GM12878 (cell line): ENCODE results near the gene MSL1. TPM values are rescaled to one million over a fixed set of nuclear protein-coding genes. Genes with fewer than 3 reads are reported as not detected.

ENCODE experiments used
- ATAC-seq: fragments of 200-7000 bp; cut with Tn5 transposase; 3 replicates; pipeline ENCODE4 v1.9.1; 2020; ENCODE audit warnings: mild to moderate bottlenecking, moderate library complexity
- BruUV-seq: library from RNA; stranded (reverse); fragments of 400-500 nt; replicated peaks from 2 replicates; lab custom pipeline; 2021; lab: Mats Ljungman, UMichigan
- CTCF ChIA-PET: fragments of 300-600 bp; sonication (Branson Sonifier 250); formaldehyde crosslinking; extraction: SDS; loops from one replicate; lab custom pipeline; 2021; ENCODE audit warnings: inconsistent platforms; lab: Yijun Ruan, JAX
- POLR2A ChIA-PET: fragments of 350-600 bp; formaldehyde crosslinking; extraction: SDS; loops from one replicate; lab custom pipeline; 2021; ENCODE audit warnings: inconsistent platforms; lab: Charles Lee
- RAD21 ChIA-PET: fragments of 300-600 bp; sonication (Branson Sonifier 250); formaldehyde crosslinking; loops from one replicate; lab custom pipeline; 2023; ENCODE audit warnings: antibody characterized with exemption; ENCODE audit not compliant: unreplicated experiment; lab: Charles Lee
- SMC1A ChIA-PET: fragments of 300-600 bp; sonication (Branson Sonifier 250); formaldehyde crosslinking; loops from one replicate; lab custom pipeline; 2023; ENCODE audit not compliant: unreplicated experiment, uncharacterized antibody; lab: Charles Lee
- DNase-seq: peaks from one replicate; pipeline ENCODE4 v3.0.0-alpha.2; 2011; ENCODE audit warnings: low read depth, low spot score
- FAIRE-seq: peaks from 3 replicates; lab custom pipeline; 2011; peaks lifted over from hg19 to GRCh38; lab: Jason Lieb, UNC
- H2AFZ ChIP-seq: 2 replicates; pipeline ENCODE4 v1.6.0; 2011; ENCODE audit warnings: low read depth, low read length, control low read depth; ENCODE audit not compliant: control insufficient read depth
- H3K27ac ChIP-seq: 2 replicates; pipeline ENCODE4 v1.5.1; 2011; ENCODE audit warnings: control low read depth; ENCODE audit not compliant: control insufficient read depth, insufficient read depth
- H3K27me3 ChIP-seq, 2 experiments: replicated peaks in 1 of 2; 2 replicates each; pipeline versions ENCODE4 v1.6.0 to v1.6.1; 2011; ENCODE audit warnings: low read length in 1 of 2; ENCODE audit not compliant: control insufficient read depth in 2 of 2, insufficient read depth in 2 of 2
- H3K36me3 ChIP-seq, 2 experiments: 2 replicates each; pipeline ENCODE4 v1.5.1; 2011; ENCODE audit warnings: low read length in 1 of 2; ENCODE audit not compliant: control insufficient read depth in 2 of 2, insufficient read depth in 2 of 2
- H3K4me1 ChIP-seq: 2 replicates; pipeline ENCODE4 v1.6.1; 2011; ENCODE audit warnings: mild to moderate bottlenecking, low read length, moderate library complexity, mixed read lengths; ENCODE audit not compliant: control insufficient read depth, insufficient read depth
- H3K4me2 ChIP-seq: 2 replicates; pipeline ENCODE4 v1.6.0; 2011; ENCODE audit warnings: control low read depth; ENCODE audit not compliant: control insufficient read depth, insufficient read depth
- H3K4me3 ChIP-seq: fragments of 200-600 bp; sonication (generic); 2 replicates; pipeline ENCODE4 v1.5.1; 2016
- H3K79me2 ChIP-seq: 2 replicates; pipeline ENCODE4 v1.6.0; 2011; ENCODE audit warnings: low read length; ENCODE audit not compliant: control insufficient read depth, insufficient read depth
- H3K9ac ChIP-seq: 2 replicates; pipeline ENCODE4 v1.8.0; 2011; ENCODE audit warnings: low read length, control low read depth, mixed read lengths; ENCODE audit not compliant: control insufficient read depth, insufficient read depth
- H3K9me3 ChIP-seq: replicated peaks from 3 replicates; pipeline ENCODE4 v1.5.1; 2011; ENCODE audit warnings: mild to moderate bottlenecking, low read length; ENCODE audit not compliant: control insufficient read depth, insufficient read depth
- H4K20me1 ChIP-seq: 2 replicates; pipeline ENCODE4 v1.6.0; 2011; ENCODE audit not compliant: control insufficient read depth, insufficient read depth
- CBX5 ChIP-seq: sonication (generic); IDR thresholded peaks from 2 replicates; pipeline ENCODE4 v1.6.1; 2016; ENCODE audit warnings: low read depth, moderate library complexity, mild to moderate bottlenecking, inconsistent platforms
- EGR1 ChIP-seq, 2 experiments: IDR thresholded peaks; 1 replicate in 1 of 2; 2 replicates in 1 of 2; pipeline ENCODE4 v1.6.1; 2011 to 2012; ENCODE audit warnings: low read depth in 2 of 2, low read length in 2 of 2, borderline replicate concordance in 1 of 2, mild to moderate bottlenecking in 1 of 2, moderate library complexity in 1 of 2
- GATAD2B ChIP-seq: fragments of 450-650 bp; conservative IDR thresholded peaks from 2 replicates; pipeline ENCODE4 v1.6.1; 2017; ENCODE audit warnings: low read depth, mild to moderate bottlenecking, moderate library complexity
- MTA2 ChIP-seq: fragments of 450-650 bp; IDR thresholded peaks from 2 replicates; pipeline ENCODE4 v1.6.1; 2016; ENCODE audit warnings: low read depth, mild to moderate bottlenecking, moderate library complexity
- NFYB ChIP-seq: IDR thresholded peaks from 2 replicates; pipeline ENCODE4 v1.6.1; 2011; ENCODE audit warnings: low read depth, mild to moderate bottlenecking, low read length, improper control_type of control experiment, moderate library complexity; ENCODE audit not compliant: insufficient read depth
- POLR2AphosphoS2 ChIP-seq: IDR thresholded peaks from 2 replicates; pipeline ENCODE4 v1.6.1; 2011; ENCODE audit warnings: low read depth, mild to moderate bottlenecking, low read length, improper control_type of control experiment, moderate library complexity
- RFX5 ChIP-seq: IDR thresholded peaks from 2 replicates; pipeline ENCODE4 v1.6.1; 2011; ENCODE audit warnings: low read depth, low read length, improper control_type of control experiment
- SPI1 ChIP-seq: IDR thresholded peaks from 2 replicates; pipeline ENCODE4 v1.6.1; 2011; ENCODE audit warnings: low read depth, mild to moderate bottlenecking, low read length, moderate library complexity, borderline replicate concordance; ENCODE audit not compliant: insufficient read depth
- TAF1 ChIP-seq: IDR thresholded peaks from 2 replicates; pipeline ENCODE4 v1.6.1; 2011; ENCODE audit warnings: mild to moderate bottlenecking, low read depth, low read length, borderline replicate concordance
- ZBTB33 ChIP-seq: fragments of 450-650 bp; IDR thresholded peaks from 2 replicates; pipeline ENCODE4 v1.6.1; 2017; ENCODE audit warnings: mild to moderate bottlenecking
- ZZZ3 ChIP-seq: IDR thresholded peaks from 2 replicates; pipeline ENCODE4 v1.6.1; 2011; ENCODE audit warnings: low read depth; ENCODE audit not compliant: control insufficient read depth, insufficient read length
- WGBS: methylation state at CpG from one replicate; pipeline ENCODE4 v1.1.6; 2016; ENCODE audit warnings: low lambda C conversion rate; ENCODE audit not compliant: insufficient replicate concordance, insufficient coverage; ENCODE audit errors: missing lambda C conversion rate; 5-methylcytosine and 5-hydroxymethylcytosine counted together
- in situ Hi-C: fragments of 300-500 bp; cut with MboI; formaldehyde crosslinking; loops from 9 replicates; pipeline ENCODE4 v1.14.3; 2018; ENCODE audit warnings: mixed read lengths
- intact Hi-C: fragments of 100-400 bp; cut with micrococcal nuclease; formaldehyde crosslinking; loops from one replicate; pipeline ENCODE4 v1.14.2; 2022; ENCODE audit not compliant: unreplicated experiment
- polyA plus RNA-seq, 11 experiments: library from polyadenylated mRNA; depleted of rRNA in 4 of 11; unstranded in 6 of 11; stranded (reverse) in 5 of 11; fragments of >200 nt; fragmentation: Nextera tagmentation in 4 of 11; fragmentation: Illumina TruSeq in 1 of 11; extraction: Ambion mirVana in 4 of 11; extraction: Trizol in 1 of 11; gene quantifications; 1 replicate in 1 of 11; 2 replicates in 10 of 11; pipeline versions ENCODE4 v1.2.1 to v1.2.3, GENCODE V29; 2011 to 2016; ENCODE audit warnings: inconsistent platforms in 2 of 11, missing spikeins in 2 of 11, low read depth in 1 of 11
- total RNA-seq, 4 experiments: library from RNA; depleted of rRNA in 3 of 4; stranded (reverse); fragments of >200 nt in 3 of 4; fragmentation: Illumina TruSeq in 1 of 4; extraction: Trizol in 1 of 4; gene quantifications; 2 replicates each; pipeline versions ENCODE4 v1.2.1 to v1.2.3, GENCODE V29; 2013 to 2021
- TF ChIP-seq, protein P1 (sequence below): fragments of 450-650 bp; IDR thresholded peaks from 2 replicates; pipeline ENCODE4 v1.6.1; 2017; ENCODE audit warnings: low read depth, mild to moderate bottlenecking, moderate library complexity

Gene MSL1
- total and polyA plus RNA-seq, 10 of the 15 experiments (the other 5 are each of a cell fraction or from before 2014, with no cell fraction given) = 6.1 to 95.2 (median 51.8) TPM

GRCh38 chr17:40151414-40151963 lies 29.7 kb downstream of the MSL1 start:
- no peak for FAIRE-seq

More at GRCh38 chr17:40151414-40151963, 29.7 kb downstream of the MSL1 start:
- peaks cover 17% of the 10 kb centered on the region for H3K79me2 ChIP-seq
- TF ChIP-seq POLR2AphosphoS2 = no peak
- no peak for TF ChIP-seq MTA2
- TF ChIP-seq, protein P1, sequence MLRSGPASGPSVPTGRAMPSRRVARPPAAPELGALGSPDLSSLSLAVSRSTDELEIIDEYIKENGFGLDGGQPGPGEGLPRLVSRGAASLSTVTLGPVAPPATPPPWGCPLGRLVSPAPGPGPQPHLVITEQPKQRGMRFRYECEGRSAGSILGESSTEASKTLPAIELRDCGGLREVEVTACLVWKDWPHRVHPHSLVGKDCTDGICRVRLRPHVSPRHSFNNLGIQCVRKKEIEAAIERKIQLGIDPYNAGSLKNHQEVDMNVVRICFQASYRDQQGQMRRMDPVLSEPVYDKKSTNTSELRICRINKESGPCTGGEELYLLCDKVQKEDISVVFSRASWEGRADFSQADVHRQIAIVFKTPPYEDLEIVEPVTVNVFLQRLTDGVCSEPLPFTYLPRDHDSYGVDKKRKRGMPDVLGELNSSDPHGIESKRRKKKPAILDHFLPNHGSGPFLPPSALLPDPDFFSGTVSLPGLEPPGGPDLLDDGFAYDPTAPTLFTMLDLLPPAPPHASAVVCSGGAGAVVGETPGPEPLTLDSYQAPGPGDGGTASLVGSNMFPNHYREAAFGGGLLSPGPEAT = no peak
- no peak for TF ChIP-seq GATAD2B
- no peak for TF ChIP-seq ZBTB33
- TF ChIP-seq ZZZ3 = no peak
- TF ChIP-seq EGR1 (IDR thresholded peaks at IDR 0.05; ENCODE audit: borderline replicate concordance in 1 of 2, low read depth in 2 of 2, low read length in 2 of 2) = no peak
- TF ChIP-seq RFX5 = no peak
- no peak for TF ChIP-seq TAF1
- no peak for TF ChIP-seq SPI1
- TF ChIP-seq CBX5 = no peak
- TF ChIP-seq NFYB = no peak
- no peaks in the 10 kb centered on the region for H4K20me1 ChIP-seq
- no peak overlapping the region for H3K4me2 ChIP-seq
- CTCF ChIA-PET = interaction anchor here (1.0 to 3.4 kb wide), 6 partner anchors 8 to 136 kb away, joined by 3 to 34 read pairs (median 4); partner anchors contain the start of gene CSF3
- H3K9me3 ChIP-seq = no peaks in the 10 kb centered on the region
- BruUV-seq = no TSS peak
- H3K36me3 ChIP-seq = peaks cover 5 to 15% of the 10 kb centered on the region in 2 experiments
- in situ Hi-C loops = no loop called here
- no peaks in the 10 kb centered on the region for H3K27me3 ChIP-seq
- no peak overlapping the region for H2AFZ ChIP-seq
- ATAC-seq (no peak), DNase-seq (no peak)
- POLR2A ChIA-PET = interaction anchor here (0.6 to 2.3 kb wide), 7 partner anchors 9 to 133 kb away, joined by 5 to 7 read pairs (median 5); no protein-coding TSS in a partner anchor
- SMC1A ChIA-PET = interaction anchor here (1.4 to 3.8 kb wide), 6 partner anchors 11 to 39 kb away, joined by 4 to 44 read pairs (median 10); partner anchors contain the start of gene CASC3
- RAD21 ChIA-PET = interaction anchor here (0.7 to 2.8 kb wide), 5 partner anchors 16 to 47 kb away, joined by 3 to 25 read pairs (median 4); no protein-coding TSS in a partner anchor
- 88% methylated on average over 7 of the region's 7 CpGs for WGBS
- H3K27ac ChIP-seq = peak overlapping the region; percentile 6; the same call in 1 of the 2 replicates
- H3K9ac ChIP-seq = no peak overlapping the region
- H3K4me3 ChIP-seq = no peak overlapping the region
- H3K4me1 ChIP-seq = peaks cover 16% of the 10 kb centered on the region
- intact Hi-C loops = loop anchor here (5.0 kb wide), 1 partner anchor 39 kb away; no protein-coding TSS in a partner anchor
